Upper lobe of right lung (tissue), 1 donor: ENCODE measurements around the gene ACSL5. TPM values are rescaled to one million over a fixed set of nuclear protein-coding genes. Genes with fewer than 3 reads are reported as not detected.
"Not testable (repeated sequence)": the region's sequence is repeated elsewhere in the genome, so short reads cannot be mapped to it uniquely, and the experiment has no call there.

Source experiments
- ATAC-seq: fragments of 200-7000 bp; cut with Tn5 transposase; one replicate; pipeline ENCODE4 v1.9.1; 2020; ENCODE audit warnings: mild to moderate bottlenecking, moderate library complexity
- DNase-seq: peaks from one replicate; pipeline ENCODE4 v3.0.0-alpha.2; 2020
- H3K27ac ChIP-seq: fragments of 200-600 bp; one replicate; pipeline ENCODE4 v1.8.0; 2022
- H3K27me3 ChIP-seq: fragments of 200-600 bp; one replicate; pipeline ENCODE4 v1.8.0; 2022; ENCODE audit warnings: mild to moderate bottlenecking
- H3K36me3 ChIP-seq: fragments of 200-600 bp; one replicate; pipeline ENCODE4 v1.8.0; 2022
- H3K4me1 ChIP-seq: fragments of 200-600 bp; one replicate; pipeline ENCODE4 v1.8.0; 2022
- H3K4me3 ChIP-seq: fragments of 200-600 bp; one replicate; pipeline ENCODE4 v1.8.0; 2022; ENCODE audit warnings: mild to moderate bottlenecking
- H3K9me3 ChIP-seq: fragments of 200-600 bp; one replicate; pipeline ENCODE4 v1.8.0; 2022
- intact Hi-C: fragments of 100-400 bp; cut with DNase I; formaldehyde crosslinking; loops from one replicate; pipeline ENCODE4 v1.11.0; 2022
- total RNA-seq: library from RNA; stranded (reverse); fragmentation: NEBNext Ultra II Directional; extraction: Animal tissue kit (Norgen Biotek cat#: 25700); gene quantifications from one replicate; pipeline ENCODE4 v1.2.1, GENCODE V29; 2021
- TF ChIP-seq, protein P1 (sequence below): fragments of 200-600 bp; IDR thresholded peaks from one replicate; pipeline ENCODE4 v1.8.0; 2022; ENCODE audit warnings: antibody characterized with exemption
- donor health status: DM: no; HTN: yes; CAD: no; lungs with severe emphysema.

Gene ACSL5
- total RNA-seq, 1 donor from 2014 or later, result 79.1 TPM

GRCh38 chr10:112374724-112375541, 1.0 kb downstream of the ACSL5 start:
- intact Hi-C loops, result no loop called here
- Histone ChIP-seq H3K4me3 (peak overlapping the region; percentile 62), H3K9me3 (no peaks in the 10 kb centered on the region), H3K36me3 (no peaks in the 10 kb centered on the region), H3K27me3 (no peaks in the 10 kb centered on the region), H3K4me1 (peaks cover 34% of the 10 kb centered on the region), H3K27ac (peak overlapping the region; percentile 92)
- TF ChIP-seq, protein P1, sequence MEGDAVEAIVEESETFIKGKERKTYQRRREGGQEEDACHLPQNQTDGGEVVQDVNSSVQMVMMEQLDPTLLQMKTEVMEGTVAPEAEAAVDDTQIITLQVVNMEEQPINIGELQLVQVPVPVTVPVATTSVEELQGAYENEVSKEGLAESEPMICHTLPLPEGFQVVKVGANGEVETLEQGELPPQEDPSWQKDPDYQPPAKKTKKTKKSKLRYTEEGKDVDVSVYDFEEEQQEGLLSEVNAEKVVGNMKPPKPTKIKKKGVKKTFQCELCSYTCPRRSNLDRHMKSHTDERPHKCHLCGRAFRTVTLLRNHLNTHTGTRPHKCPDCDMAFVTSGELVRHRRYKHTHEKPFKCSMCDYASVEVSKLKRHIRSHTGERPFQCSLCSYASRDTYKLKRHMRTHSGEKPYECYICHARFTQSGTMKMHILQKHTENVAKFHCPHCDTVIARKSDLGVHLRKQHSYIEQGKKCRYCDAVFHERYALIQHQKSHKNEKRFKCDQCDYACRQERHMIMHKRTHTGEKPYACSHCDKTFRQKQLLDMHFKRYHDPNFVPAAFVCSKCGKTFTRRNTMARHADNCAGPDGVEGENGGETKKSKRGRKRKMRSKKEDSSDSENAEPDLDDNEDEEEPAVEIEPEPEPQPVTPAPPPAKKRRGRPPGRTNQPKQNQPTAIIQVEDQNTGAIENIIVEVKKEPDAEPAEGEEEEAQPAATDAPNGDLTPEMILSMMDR, result no peak
- DNase-seq, result no peak
- ATAC-seq, result peak; percentile 59

GRCh38 chr10:112375721-112376395, 1.9 kb downstream of the ACSL5 start:
- Histone ChIP-seq H3K4me1 (peaks cover 32% of the 10 kb centered on the region), H3K27ac (peak overlapping the region; percentile 92), H3K4me3 (peak overlapping the region; percentile 62), H3K27me3 (no peaks in the 10 kb centered on the region), H3K36me3 (no peaks in the 10 kb centered on the region), H3K9me3 (no peaks in the 10 kb centered on the region)
- TF ChIP-seq, protein P1, result no peak
- ATAC-seq (peak; percentile 86), DNase-seq (peak; percentile 81)
- intact Hi-C loops, result no loop called here

GRCh38 chr10:112376396-112376790, 2.5 kb downstream of the ACSL5 start:
- peak overlapping the region; percentile 62 for H3K4me3 ChIP-seq
- H3K36me3 ChIP-seq, result no peaks in the 10 kb centered on the region
- DNase-seq (no peak), ATAC-seq (peak; percentile 27)
- H3K27ac ChIP-seq, result peak overlapping the region; percentile 92
- H3K27me3 ChIP-seq, result no peaks in the 10 kb centered on the region
- intact Hi-C loops, result no loop called here
- TF ChIP-seq, protein P1, result no peak
- H3K4me1 ChIP-seq, result peaks cover 32% of the 10 kb centered on the region
- H3K9me3 ChIP-seq, result no peaks in the 10 kb centered on the region

GRCh38 chr10:112377116-112377515, 3.2 kb downstream of the ACSL5 start:
- ATAC-seq, H3K27me3 ChIP-seq, H3K9me3 ChIP-seq, H3K36me3 ChIP-seq, DNase-seq, intact Hi-C loops: not testable (repeated sequence)
- H3K27ac ChIP-seq, result peak overlapping the region; percentile 92
- peaks cover 32% of the 10 kb centered on the region for H3K4me1 ChIP-seq
- H3K4me3 ChIP-seq, result peak overlapping the region; percentile 62

GRCh38 chr10:112379635-112380296, 5.8 kb downstream of the ACSL5 start:
- no peak for DNase-seq
- H3K9me3 ChIP-seq, result no peaks in the 10 kb centered on the region
- no peaks in the 10 kb centered on the region for H3K36me3 ChIP-seq
- intact Hi-C loops, result no loop called here
- TF ChIP-seq, protein P1, result no peak
- no peaks in the 10 kb centered on the region for H3K27me3 ChIP-seq
- H3K4me3 ChIP-seq, result no peak overlapping the region
- H3K4me1 ChIP-seq, result peaks cover 29% of the 10 kb centered on the region
- H3K27ac ChIP-seq, result no peak overlapping the region
- ATAC-seq, result no peak
